Measurements from ENCODE around the gene MYOCOS.

DNA sequence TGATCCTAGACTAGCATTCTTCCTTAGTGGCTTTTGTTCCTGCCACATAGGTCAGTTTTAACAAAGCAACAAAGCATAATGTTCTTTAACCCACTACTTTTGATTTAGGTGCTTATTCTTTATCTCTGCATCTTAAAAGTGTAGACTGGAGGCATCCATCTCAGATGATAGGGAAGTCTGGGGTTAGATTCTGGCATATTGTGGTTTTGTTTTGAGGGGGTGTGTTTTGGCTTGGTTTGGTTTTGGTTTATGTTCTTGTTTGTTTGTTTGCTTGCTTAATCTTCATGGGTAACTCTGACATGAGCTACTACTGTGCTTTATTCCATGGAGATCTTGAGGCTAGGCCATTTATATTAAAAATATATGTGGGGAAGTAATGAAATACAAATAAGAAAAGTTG lies 40.3 kb upstream of the MYOCOS start:
- TF ChIP-seq, protein P1, sequence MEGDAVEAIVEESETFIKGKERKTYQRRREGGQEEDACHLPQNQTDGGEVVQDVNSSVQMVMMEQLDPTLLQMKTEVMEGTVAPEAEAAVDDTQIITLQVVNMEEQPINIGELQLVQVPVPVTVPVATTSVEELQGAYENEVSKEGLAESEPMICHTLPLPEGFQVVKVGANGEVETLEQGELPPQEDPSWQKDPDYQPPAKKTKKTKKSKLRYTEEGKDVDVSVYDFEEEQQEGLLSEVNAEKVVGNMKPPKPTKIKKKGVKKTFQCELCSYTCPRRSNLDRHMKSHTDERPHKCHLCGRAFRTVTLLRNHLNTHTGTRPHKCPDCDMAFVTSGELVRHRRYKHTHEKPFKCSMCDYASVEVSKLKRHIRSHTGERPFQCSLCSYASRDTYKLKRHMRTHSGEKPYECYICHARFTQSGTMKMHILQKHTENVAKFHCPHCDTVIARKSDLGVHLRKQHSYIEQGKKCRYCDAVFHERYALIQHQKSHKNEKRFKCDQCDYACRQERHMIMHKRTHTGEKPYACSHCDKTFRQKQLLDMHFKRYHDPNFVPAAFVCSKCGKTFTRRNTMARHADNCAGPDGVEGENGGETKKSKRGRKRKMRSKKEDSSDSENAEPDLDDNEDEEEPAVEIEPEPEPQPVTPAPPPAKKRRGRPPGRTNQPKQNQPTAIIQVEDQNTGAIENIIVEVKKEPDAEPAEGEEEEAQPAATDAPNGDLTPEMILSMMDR (conservative IDR thresholded peaks at IDR 0.05): no peak
- TF ChIP-seq ZFX (IDR thresholded peaks at IDR 0.05): no peak

Measured in C4-2B (cell line).